Natural killer cell (primary cell): ENCODE results near the gene RPL41. TPM values are rescaled to one million over a fixed set of nuclear protein-coding genes. Genes with fewer than 3 reads are reported as not detected.

ENCODE experiments used
- ATAC-seq, 3 donors: fragments of 150-1000 bp in 2 of 3; fragments of 200-7000 bp in 1 of 3; cut with Tn5 transposase; 1 replicate in 1 of 3; 2 replicates in 2 of 3; pipeline ENCODE4 v1.10.0; 2021; ENCODE audit warnings: mild to moderate bottlenecking in 2 of 3, moderate library complexity in 2 of 3
- DNase-seq, 2 donors: peaks; one replicate each; pipeline versions ENCODE4 v3.0.0 to v3.0.0-alpha.2; 2013 to 2021; ENCODE audit warnings: mixed read lengths in 1 of 2
- H3K27ac ChIP-seq: one replicate; pipeline ENCODE4 v1.5.1; 2013; ENCODE audit warnings: mild to moderate bottlenecking, low read length
- H3K27me3 ChIP-seq: one replicate; pipeline ENCODE4 v1.6.1; 2013; ENCODE audit warnings: low read length; ENCODE audit not compliant: control insufficient read depth, insufficient read depth
- H3K36me3 ChIP-seq: one replicate; pipeline ENCODE4 v1.6.1; 2013; ENCODE audit warnings: low read length; ENCODE audit not compliant: control insufficient read depth, insufficient read depth
- H3K4me1 ChIP-seq: one replicate; pipeline ENCODE4 v1.6.1; 2013; ENCODE audit warnings: low read length; ENCODE audit not compliant: control insufficient read depth, insufficient read depth
- H3K4me3 ChIP-seq: one replicate; pipeline ENCODE4 v1.5.1; 2013; ENCODE audit warnings: low read length
- H3K9me3 ChIP-seq: one replicate; pipeline ENCODE4 v1.6.1; 2013; ENCODE audit warnings: low read length; ENCODE audit not compliant: control insufficient read depth, insufficient read depth
- H3K27ac Mint-ChIP-seq, 2 donors: one replicate each; pipeline ENCODE4 v1.8.0; 2022; ENCODE audit warnings: mild to moderate bottlenecking in 2 of 2, mixed read lengths in 2 of 2, moderate library complexity in 1 of 2
- H3K27me3 Mint-ChIP-seq, 2 donors: one replicate each; pipeline ENCODE4 v1.8.0; 2022; ENCODE audit warnings: low read depth in 2 of 2, mixed read lengths in 2 of 2
- H3K36me3 Mint-ChIP-seq: one replicate; pipeline ENCODE4 v1.8.0; 2022; ENCODE audit warnings: mixed read lengths
- H3K4me1 Mint-ChIP-seq, 2 donors: one replicate each; pipeline ENCODE4 v1.8.0; 2022; ENCODE audit warnings: mixed read lengths in 2 of 2
- H3K4me3 Mint-ChIP-seq: one replicate; pipeline ENCODE4 v1.8.0; 2022; ENCODE audit warnings: mild to moderate bottlenecking, moderate library complexity, mixed read lengths
- H3K9me3 Mint-ChIP-seq, 2 donors: one replicate each; pipeline ENCODE4 v1.8.0; 2022; ENCODE audit warnings: mixed read lengths in 2 of 2
- WGBS: methylation state at CpG from one replicate; pipeline ENCODE4 v1.1.7; 2013; ENCODE audit warnings: missing lambda C conversion rate; ENCODE audit not compliant: insufficient coverage; 5-methylcytosine and 5-hydroxymethylcytosine counted together
- intact Hi-C: fragments of 100-400 bp; cut with micrococcal nuclease; formaldehyde crosslinking; loops from one replicate; pipeline ENCODE4 v1.14.2; 2022
- total RNA-seq, 4 donors: library from RNA; stranded (reverse); fragments of 120-200 nt in 1 of 4; gene quantifications; one replicate each; pipeline versions ENCODE4 v1.2.3 to v1.2.4, GENCODE V29; 2013 to 2022
- TF ChIP-seq, protein P1 (sequence below): fragments of 200-600 bp; IDR thresholded peaks from one replicate; pipeline ENCODE4 v1.8.0; 2022; ENCODE audit warnings: antibody characterized with exemption

The RPL41 gene
- total RNA-seq, 3 donors from 2014 or later (not counting 1 experiment from before 2014, with no cell fraction given): 2,342 to 3,083 (median 3,009) TPM

DNA sequence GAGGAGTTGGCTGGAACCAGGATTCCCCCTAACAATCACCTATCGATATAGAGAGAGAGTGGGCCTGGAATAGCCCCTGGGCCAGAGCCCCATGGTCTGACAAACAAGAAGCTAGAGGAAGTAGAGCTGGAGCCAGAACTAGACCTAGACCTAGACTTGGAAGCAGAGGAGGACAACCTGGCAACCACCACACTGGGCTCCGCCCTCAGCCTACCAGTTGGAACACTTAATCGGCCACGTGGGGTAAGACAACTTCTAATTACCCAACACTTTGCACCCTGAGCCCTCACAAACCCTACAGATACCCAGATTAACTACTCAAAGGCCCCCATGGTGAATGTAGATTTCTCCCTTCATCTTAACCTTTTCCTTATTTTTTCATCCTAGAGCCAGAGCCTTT lies 16.6 kb upstream of the RPL41 start:
- H3K27ac ChIP-seq: no peak overlapping the region
- Mint-ChIP-seq H3K4me3 (no peak overlapping the region), H3K36me3 (no peaks in the 10 kb centered on the region), H3K4me1 (peaks cover 27 to 35% of the 10 kb centered on the region in 2 donors), H3K27ac (no peak overlapping the region), H3K9me3 (no peaks in the 10 kb centered on the region), H3K27me3 (peaks cover 0 to 8% of the 10 kb centered on the region in 2 donors)
- no peaks in the 10 kb centered on the region for H3K36me3 ChIP-seq
- no peak for DNase-seq
- intact Hi-C loops: loop anchor here (5.0 kb wide), 1 partner anchor 282 kb away; the partner anchor contains the start of genes ORMDL2 and SARNP
- ATAC-seq: no peak
- H3K4me1 ChIP-seq: peaks cover 27% of the 10 kb centered on the region
- TF ChIP-seq, protein P1, sequence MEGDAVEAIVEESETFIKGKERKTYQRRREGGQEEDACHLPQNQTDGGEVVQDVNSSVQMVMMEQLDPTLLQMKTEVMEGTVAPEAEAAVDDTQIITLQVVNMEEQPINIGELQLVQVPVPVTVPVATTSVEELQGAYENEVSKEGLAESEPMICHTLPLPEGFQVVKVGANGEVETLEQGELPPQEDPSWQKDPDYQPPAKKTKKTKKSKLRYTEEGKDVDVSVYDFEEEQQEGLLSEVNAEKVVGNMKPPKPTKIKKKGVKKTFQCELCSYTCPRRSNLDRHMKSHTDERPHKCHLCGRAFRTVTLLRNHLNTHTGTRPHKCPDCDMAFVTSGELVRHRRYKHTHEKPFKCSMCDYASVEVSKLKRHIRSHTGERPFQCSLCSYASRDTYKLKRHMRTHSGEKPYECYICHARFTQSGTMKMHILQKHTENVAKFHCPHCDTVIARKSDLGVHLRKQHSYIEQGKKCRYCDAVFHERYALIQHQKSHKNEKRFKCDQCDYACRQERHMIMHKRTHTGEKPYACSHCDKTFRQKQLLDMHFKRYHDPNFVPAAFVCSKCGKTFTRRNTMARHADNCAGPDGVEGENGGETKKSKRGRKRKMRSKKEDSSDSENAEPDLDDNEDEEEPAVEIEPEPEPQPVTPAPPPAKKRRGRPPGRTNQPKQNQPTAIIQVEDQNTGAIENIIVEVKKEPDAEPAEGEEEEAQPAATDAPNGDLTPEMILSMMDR: no peak
- 93% methylated on average over 3 of the region's 4 CpGs for WGBS
- no peak overlapping the region for H3K4me3 ChIP-seq
- no peaks in the 10 kb centered on the region for H3K27me3 ChIP-seq
- no peaks in the 10 kb centered on the region for H3K9me3 ChIP-seq

DNA sequence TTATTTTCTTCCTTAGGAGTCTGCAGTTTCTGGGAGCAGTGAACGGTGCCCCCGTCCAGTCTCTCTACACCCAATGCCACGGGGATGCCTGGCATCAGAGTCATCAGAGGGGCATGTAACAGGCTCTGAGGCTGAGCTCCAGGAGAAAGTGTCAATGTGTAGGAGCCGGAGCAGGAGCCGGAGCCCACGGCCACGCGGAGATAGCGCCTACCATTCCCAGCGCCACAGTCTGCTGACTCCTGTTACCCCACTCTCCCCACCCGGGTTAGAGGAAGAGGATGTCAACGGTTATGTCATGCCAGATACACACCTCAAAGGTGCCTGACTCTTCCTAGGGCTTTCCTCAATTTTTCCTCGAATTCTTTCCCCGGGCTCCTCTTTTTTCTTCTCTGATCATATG lies 15.4 kb upstream of the RPL41 start:
- H3K27me3 ChIP-seq: no peaks in the 10 kb centered on the region
- 93% methylated on average over 14 of the region's 14 CpGs for WGBS
- Mint-ChIP-seq H3K27ac (no peak overlapping the region), H3K4me3 (no peak overlapping the region), H3K36me3 (no peaks in the 10 kb centered on the region), H3K27me3 (peaks cover 0 to 8% of the 10 kb centered on the region in 2 donors), H3K9me3 (no peaks in the 10 kb centered on the region), H3K4me1 (peaks cover 39 to 48% of the 10 kb centered on the region in 2 donors)
- ATAC-seq: no peak
- H3K27ac ChIP-seq: no peak overlapping the region
- DNase-seq: no peak
- peaks cover 37% of the 10 kb centered on the region for H3K4me1 ChIP-seq
- no peak overlapping the region for H3K4me3 ChIP-seq
- TF ChIP-seq, protein P1: no peak
- H3K9me3 ChIP-seq: no peaks in the 10 kb centered on the region
- no peaks in the 10 kb centered on the region for H3K36me3 ChIP-seq
- intact Hi-C loops: loop anchor here (5.0 kb wide), 1 partner anchor 284 kb away; the partner anchor contains the start of genes ORMDL2 and SARNP

DNA sequence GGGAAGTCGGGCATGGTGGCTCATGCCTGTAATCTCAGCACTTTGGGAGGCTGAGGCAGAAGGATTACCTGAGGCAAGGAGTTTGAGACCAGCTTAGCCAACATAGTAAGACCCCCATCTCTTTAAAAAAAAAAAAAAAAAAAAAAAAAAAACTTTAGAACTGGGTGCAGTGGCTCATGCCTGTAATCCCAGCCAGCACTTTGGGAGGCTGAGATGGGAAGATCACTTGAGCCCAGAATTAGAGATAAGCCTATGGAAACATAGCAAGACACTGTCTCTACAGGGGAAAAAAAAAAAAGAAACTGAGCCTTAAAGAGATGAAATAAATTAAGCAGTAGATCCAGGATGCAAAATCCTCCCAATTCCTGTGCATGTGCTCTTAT lies 13.8 kb upstream of the RPL41 start:
- Histone ChIP-seq H3K27me3 (no peaks in the 10 kb centered on the region), H3K36me3 (peaks cover 11% of the 10 kb centered on the region), H3K27ac (peak overlapping the region; percentile 80), H3K9me3 (no peaks in the 10 kb centered on the region), H3K4me3 (no peak overlapping the region), H3K4me1 (peaks cover 37% of the 10 kb centered on the region)
- Mint-ChIP-seq H3K36me3 (no peaks in the 10 kb centered on the region), H3K27me3 (peaks cover 0 to 2% of the 10 kb centered on the region in 2 donors), H3K9me3 (no peaks in the 10 kb centered on the region), H3K4me3 (peak overlapping the region; percentile 100), H3K4me1 (peaks cover 52 to 56% of the 10 kb centered on the region in 2 donors), H3K27ac (peak overlapping the region; percentile 97 to 99)
- no peak for DNase-seq
- TF ChIP-seq, protein P1: no peak
- no peak for ATAC-seq
- intact Hi-C loops: loop anchor here (5.0 kb wide), 1 partner anchor 285 kb away; the partner anchor contains the start of genes ORMDL2 and SARNP
- WGBS: 57% methylated on average over 1 of the region's 1 CpG
